HG03060 (cell line): Measurements from ENCODE around the gene CBR3.
"Not testable (repeated sequence)": the region's sequence is repeated elsewhere in the genome, so short reads cannot be mapped to it uniquely, and the experiment has no call there.

Experiments used
- ATAC-seq: cut with Tn5 transposase; IDR thresholded peaks from one replicate; pipeline ENCODE4 v1.9.1; 2021; ENCODE audit warnings: low read depth, moderate number of reproducible peaks; ENCODE audit not compliant: unreplicated experiment

CBR3 gene

DNA sequence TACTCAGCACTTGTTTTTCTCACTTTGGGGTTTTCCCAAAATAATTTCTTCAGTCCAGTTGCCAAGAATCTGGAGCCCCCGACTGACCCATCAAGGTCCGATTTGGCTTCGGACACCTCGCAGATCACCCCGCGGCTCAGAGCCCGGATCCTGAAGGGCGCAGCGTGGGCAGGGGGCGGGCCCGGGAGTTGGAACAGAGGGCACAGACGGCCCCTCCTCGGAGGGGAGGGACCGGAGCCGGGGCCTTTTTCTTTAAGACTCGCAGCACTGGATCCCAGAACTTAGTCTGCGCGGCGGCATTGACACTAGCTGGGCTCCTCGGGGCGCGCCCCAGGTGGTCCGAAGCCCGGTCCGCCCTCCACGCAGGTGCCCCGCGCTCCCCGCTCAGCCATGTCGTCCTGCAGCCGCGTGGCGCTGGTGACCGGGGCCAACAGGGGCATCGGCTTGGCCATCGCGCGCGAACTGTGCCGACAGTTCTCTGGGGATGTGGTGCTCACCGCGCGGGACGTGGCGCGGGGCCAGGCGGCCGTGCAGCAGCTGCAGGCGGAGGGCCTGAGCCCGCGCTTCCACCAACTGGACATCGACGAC lies at the start of gene CBR3:
Gene CBR3, plus strand, starts transcription at position 277 of the 588 bp plus-strand sequence. Its CDS starts 114 bp downstream, at position 391.
- no peak for ATAC-seq

DNA sequence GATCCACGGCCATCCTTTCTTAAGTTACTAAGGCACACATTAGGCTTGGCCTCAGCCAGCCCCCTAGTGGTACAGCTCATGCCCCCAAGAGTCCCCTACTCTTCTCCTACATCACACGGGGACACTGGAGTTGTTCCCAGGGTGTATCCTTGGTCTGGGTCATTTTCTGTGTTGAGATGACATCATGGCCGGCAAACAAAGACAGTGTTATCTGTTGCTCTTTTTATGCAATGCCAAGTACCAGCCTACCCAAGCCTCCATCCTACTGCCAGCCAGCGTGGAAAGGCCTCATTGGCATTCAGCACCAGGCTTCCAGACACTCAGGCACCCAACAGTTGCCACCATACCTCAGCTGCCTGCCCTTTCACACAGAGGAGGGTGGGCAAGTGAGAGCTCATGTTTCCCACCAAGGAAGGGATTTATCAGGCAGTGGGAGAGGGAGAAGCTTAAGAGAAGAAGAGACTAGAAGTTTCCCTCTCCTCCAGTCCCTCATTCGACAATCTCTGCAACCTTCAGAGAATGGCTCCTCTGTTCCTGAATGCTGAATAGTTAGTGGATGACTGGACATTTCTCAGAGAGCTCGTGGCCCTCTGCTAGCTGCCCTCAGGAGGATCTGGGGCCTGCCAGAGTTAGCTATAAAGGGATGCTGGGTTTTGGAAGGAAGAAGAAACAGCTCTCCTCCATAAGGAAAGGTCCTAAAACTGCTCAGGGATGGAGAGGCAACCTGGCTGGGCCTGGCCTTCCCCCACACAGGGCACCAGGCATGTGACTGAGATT lies 47.3 kb upstream of the CBR3 start:
- ATAC-seq: no peak

DNA sequence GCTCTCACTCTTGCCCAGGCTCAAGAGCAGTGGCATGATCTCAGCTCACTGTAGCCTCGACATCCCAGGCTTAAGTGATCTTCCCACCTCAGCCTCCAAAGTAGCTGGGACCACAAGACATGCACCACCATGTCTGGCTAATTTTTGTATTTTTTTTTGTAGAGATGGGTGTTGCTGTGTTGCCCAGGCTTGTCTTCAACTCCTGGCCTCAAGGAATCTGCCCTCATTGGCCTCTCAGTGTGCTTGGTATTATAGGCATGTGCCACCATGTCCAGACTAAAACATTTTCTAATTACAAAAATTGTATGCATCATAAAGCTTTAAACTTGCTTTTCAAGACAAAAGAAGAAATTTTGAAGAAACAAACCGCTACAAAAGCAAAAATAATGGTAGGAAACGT lies 44.9 kb upstream of the CBR3 start:
- no peak for ATAC-seq

DNA sequence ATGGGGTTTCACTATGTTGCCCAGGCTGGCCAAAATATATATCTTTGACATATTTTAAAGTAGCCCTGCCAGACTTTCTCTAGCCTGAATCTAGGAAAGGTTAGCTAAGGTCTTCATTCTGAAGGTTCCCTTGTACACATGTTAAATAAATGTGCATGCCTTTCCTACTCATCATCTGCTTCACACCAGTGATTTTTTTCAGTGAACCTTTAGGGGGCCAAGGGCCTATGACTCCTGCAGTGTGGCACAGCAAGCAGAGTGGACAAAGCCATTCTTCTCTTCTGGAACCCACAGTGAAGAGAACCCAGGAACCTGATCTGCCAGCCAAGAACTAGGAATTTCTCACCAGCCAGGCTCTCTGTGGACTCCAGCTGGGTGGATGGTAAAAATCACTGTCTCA lies 42.2 kb upstream of the CBR3 start:
- no peak for ATAC-seq

DNA sequence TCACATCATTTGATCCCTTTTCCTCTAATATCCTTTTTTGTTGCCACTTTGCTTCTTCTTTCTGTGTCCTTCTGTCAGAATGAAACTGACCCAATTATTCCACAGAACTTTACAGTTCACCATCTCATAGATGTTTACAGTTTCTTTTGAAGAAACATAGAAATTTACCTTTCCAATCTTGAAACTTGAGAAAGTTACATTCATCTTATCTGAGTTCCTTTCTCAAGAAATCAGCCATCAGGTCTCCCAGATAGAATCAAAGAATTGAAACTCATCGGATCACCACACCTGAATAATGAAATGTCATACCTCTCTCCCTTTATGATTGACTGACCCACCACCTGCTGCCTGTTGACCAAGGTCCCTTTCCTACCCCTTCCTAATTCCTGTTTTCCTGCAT lies 41.4 kb upstream of the CBR3 start:
- no peak for ATAC-seq

DNA sequence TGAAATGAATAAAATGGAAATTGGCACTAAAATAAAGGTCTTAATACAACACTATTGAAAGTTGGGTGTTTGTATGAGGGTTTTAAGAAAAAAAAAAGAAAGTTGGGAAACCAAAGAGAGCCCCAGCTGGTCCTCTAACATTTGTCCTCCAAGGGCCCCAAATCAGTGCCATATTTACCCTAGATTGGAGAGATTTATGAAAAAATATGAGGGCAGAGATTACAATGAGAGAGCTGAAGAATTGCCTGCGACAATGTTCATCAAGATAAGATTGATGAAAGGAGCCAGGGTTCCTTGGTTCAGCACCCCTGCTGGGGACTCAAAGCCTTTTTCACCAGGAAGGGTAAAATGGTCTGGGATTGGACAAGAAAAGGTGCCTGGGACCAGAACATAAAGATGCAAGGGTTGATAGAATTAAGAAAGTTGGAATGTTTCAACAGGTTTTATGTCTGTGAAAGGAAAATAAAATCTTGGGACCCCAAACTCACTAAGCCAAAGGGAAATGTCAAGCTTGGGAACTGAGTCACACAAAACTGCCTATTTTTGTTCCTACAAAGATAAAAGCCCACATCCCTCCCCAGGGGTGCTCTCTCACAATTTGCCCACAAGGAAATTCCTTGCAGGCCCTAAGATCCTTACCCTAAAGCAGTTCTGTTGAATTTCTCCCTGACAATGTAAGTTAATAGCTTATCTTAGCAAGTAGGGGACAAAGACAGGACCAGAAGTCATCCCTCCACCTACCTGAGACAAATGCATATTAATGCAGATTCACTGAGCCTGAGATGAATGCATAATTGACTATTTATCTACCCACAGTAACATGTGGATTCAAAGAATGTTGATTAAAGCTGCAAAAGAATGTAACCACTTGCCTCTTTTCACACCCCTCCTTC lies 38.2 kb upstream of the CBR3 start:
- ATAC-seq: no peak

DNA sequence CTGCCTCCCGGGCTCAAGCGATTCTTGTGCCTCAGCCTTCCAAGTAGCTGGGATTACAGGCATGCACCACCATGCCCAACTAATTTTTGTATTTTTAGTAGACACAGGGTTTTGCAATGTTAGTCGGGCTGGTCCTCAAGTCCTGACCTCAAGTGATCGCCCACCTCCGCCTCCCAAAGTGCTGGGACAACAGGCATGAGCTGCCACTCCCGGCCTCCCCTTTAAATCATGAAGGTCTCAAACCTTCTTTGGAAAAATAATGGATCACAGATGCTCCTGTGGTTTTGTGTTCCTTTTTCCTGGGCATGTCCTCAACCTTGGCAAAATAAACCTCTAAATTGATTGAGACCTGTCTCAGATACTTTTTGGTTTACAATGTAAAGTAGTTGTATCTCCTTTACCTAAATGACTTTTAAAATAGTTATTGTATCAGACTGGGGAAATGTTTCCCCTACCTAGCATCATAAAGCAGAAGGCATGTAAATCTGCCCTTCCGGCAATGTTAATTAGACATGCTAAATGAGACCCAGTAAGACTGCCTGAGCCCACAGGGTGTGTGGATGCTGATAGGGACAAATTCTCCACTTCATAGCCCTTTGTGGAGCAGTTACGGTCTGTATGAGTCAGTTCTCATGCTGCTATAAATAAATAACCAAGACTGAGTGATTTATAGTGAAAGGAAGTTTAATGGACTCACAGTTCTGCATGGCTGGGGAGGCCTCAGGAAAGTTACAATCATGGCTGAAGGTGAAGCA lies 37.3 kb upstream of the CBR3 start:
- ATAC-seq: no peak

DNA sequence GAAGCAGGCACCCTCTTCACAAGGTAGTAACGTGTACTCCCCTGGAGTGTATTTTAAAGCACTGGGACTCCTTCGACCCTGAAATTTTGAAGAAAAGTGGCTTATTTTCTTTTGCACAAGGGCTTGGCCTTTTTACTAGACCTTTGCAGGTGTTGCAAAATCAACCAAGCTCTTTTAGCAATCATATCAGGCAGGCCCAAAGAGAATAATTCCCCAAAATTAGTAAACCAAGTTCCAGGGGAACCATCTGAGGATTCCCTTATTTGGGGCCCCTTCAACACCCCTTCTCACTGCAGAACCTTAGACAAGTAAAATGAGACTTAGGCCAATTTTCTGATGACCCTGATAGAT lies 36.7 kb upstream of the CBR3 start:
- no peak for ATAC-seq

DNA sequence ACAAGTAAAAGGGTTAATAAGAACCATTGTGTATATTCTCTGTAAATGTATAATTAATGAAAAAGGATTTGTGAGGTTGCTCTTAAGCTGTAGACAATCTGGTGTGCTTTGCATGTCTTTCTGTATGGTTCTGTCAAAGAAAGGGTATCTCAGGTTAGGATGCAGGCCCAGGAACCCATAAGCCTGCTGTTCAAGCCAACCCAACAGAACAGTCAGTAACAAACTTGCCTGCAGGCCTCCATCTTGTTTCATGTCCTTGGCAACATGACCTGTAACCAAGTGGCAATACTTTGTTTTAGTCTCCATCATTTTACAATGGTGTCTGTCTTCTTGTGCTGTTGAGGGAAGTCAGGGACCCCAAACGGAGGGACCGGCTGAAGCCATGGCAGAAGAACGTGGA lies 35.9 kb upstream of the CBR3 start:
- ATAC-seq: no peak

DNA sequence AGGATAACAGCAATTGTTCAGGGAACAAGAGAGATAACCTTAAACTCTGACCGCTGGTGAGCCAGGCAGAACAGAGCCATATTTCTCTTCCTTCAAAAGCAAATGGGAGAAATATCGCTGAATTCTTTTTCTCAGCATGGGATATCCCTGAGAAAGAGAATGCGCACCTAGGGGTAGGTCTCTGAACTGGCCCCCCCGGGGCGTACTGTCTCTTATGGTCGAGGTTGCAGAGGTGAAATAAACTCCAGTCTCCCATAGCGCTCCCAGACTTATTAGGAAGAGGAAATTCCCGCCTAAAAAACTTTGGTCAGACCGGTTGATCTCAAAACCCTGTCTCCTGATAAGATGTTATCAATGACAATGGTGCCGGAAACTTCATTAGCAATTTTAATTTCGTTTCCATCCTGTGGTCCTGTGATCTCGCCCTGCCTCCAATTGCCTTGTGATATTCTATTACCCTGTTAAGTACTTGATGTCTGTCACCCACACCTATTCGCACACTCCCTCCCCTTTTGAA lies 35.1 kb upstream of the CBR3 start:
- not testable (repeated sequence) for ATAC-seq

DNA sequence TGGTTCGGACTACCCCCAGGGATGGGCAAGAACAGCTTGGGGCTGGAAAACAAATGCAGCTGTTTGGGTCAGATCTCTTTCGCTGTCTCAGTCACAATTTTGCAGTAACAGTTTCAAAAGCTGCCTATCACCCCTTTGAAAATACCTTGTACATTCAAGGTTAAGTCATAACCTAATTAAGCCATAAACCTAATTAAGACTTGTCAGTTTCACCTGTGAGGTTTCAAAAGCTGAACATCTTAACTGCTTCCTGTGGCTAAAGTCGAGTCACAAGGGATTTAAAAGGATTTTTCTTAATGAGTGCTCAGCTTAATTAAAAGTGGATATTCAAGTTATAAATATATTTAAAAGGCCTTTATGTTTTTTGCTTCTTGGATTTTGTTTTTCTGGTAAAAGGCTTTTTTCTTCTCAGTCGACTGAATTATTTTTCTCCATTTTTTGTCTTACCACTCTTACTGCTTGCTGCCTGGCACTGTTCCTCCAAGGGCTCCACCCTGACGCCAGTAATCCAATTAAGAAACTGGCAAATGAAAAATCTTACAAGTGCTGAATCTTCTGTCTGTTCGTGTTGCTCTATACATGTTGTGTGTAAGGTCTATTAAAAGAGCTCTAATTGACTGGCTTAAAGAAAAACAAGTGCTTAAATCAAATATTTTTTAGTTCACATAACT lies 33.8 kb upstream of the CBR3 start:
- no peak for ATAC-seq

DNA sequence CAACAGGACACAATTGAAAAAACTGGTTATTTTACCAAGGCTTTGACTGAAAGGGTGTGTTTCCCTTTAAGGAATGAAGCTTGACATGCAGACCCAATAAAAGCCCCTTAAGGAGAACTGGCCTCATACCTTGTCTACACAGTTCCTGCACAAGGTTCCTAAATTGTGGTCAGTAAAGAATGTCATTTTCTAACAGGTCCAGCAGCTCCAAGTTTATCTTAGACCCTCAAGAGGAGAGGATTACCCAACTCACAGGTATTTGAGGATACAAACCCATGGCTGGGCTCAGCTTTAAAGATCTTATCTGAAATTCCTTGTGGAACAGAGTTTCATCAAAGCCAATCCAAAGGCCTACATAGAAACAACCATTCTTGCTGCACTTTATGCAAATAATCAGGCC lies 31.4 kb upstream of the CBR3 start:
- no peak for ATAC-seq

DNA sequence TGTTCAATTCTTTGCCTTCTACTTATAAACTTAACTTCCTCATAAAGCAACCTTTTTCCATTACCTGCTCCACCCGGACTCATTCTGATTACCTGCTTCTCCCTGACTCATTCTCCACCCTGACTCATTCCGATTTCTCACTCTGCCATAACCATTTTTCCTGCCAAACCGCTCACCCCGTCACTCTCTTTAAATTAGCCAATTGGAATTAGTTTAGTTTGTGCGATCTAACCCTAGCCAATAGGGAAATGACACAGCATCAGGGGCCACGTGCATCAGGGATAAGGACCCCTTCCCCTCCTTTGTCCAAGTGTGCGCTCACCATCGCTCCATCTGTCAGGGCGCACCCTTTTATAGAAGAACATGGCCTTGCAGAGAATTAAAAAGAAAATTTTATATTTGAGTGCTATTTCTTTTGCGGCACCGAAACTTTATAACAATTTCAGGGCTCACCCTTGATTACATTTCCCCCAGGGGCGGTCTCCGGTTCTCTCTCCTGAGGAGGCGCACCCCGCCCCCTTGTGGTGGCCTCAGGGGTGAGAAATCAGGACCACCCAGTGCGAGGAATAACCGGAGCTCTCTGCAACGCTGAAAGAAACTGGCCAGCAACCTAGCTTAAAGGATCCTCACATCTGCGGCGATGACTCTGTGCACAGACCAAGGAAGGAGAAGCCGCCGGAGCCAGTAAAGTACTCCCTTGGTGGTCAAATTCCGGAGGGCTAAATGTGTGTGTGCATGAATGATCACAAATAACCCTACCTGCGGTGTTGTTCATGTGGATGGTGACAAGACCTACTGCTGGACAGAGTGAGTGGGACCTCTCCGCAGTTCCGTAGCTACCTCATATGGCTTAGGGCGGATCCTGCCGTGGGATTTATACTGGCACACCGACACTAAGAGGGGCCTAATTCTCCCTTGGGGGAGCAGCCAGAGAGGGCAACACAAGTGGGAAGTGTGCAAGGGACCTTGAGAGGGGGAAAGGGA lies 30.3 kb upstream of the CBR3 start:
- ATAC-seq: no peak

DNA sequence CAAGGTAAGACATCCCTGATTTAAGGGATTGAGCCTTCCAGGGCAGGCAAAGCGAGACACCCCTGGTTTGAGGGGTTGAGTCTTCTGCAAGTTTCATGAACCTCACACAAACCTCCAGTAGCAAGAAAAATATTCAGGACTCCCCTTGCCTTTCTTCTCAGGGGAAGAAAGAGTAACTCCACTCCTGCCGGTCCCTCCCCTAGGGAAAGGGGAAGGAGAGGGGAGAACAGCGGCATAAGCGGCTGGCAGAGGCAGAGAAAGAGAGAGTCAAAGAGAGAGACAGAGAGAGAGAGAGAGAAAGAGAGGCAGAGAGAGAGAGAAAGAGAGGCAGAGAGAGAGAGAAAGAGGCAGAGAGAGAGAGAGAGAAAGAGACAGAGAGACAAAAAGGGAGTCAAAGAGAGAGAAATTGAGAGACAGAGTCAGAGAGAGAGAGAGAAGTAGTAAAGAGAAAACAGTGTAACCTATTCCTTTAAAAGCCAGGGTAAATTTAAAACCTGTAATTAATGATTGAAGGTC lies 29.5 kb upstream of the CBR3 start:
- ATAC-seq: no peak

DNA sequence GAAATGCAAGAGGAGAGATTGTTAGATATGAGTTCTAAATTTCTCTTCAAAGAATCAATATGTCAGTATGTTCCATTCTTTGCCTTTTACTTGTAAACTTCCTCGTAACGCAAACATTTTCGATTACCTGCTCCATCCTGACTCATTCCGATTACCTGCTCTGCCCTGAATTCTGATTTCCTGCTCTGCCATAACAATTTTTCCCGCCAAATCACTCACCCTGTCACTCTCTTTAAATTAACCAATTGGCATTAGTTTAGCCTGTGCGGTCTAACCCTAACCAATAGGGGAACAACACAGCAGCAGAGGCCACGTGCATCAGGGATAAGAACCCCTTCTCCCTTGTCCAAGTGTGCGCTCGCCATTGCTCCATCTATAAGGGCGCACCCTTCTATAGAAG lies 25.0 kb upstream of the CBR3 start:
- ATAC-seq: no peak

DNA sequence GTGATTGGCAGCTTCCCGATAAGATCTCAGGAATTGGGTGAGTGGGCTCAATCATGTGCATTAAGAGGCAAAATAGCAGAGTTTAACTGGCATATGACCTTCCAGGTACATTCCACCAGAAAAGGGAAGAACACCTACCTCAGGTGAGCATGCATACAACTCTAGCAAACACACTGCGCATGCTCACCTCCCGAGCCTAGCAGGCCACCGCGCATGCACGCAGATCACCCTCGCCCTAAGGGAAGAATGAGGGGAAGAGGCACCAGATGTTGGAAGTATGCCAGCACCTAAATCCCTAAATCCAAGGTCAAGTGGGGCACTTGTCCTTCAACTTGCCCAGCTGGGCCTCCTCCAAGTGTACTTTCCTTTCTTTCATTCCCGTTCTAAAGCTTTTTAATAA lies 23.6 kb upstream of the CBR3 start:
- ATAC-seq: no peak

DNA sequence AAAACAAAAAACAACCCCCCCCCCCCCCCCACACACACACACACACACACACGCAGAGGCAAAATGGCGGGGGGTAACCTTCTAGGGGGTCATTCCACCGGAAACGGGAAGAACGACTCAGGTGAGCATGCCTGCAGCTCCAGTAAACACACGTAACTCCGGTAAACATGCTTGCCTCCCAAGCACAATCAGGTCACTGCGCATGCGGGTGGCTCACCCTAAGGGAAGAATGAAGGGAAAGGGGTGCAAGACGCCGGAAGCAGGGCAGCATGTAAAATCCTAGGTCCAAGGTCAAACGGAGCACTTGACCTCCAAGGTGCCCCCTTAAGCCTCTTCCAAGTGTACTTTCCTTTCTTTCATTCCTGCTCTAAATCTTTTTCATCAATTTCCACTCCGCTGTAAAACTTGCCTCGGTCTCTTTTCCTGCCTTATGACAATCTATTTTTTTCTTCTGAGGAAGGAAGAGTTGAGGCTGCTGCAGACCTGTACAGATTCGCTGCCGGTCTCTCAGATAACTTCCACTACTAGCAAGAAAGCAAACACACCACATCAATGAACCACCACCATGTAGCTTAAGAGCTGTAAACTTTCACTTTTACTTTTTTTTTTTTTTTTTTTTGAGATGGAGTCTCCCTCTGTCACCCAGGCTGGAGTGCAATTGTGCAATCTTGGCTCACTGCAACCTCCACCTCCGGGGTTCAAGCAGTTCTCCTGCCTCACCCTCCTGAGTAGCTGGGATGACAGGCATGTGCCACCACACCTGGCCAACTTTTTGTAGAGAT lies 21.0 kb upstream of the CBR3 start:
- no peak for ATAC-seq
